Panc1 (cell line): ENCODE results near the gene TSPAN17. TPM values are rescaled to one million over a fixed set of nuclear protein-coding genes. Genes with fewer than 3 reads are reported as not detected.

Experiments used
- ATAC-seq: fragments of 200-7000 bp; cut with Tn5 transposase; 2 replicates; pipeline ENCODE4 v1.9.1; 2020; ENCODE audit warnings: mild to moderate bottlenecking, moderate library complexity
- BruUV-seq: library from RNA; stranded (reverse); fragments of 400-500 nt; replicated peaks from 2 replicates; lab custom pipeline; 2021; lab: Mats Ljungman, UMichigan
- CTCF ChIA-PET: fragments of 300-600 bp; sonication (Branson Sonifier 250); formaldehyde crosslinking; loops from one replicate; lab custom pipeline; 2022; ENCODE audit warnings: antibody characterized with exemption; lab: Charles Lee
- POLR2A ChIA-PET: fragments of 300-600 bp; sonication (Branson Sonifier 250); formaldehyde crosslinking; loops from one replicate; lab custom pipeline; 2022; ENCODE audit warnings: antibody characterized with exemption; lab: Charles Lee
- DNase-seq: peaks from one replicate; pipeline ENCODE4 v3.0.0-alpha.2; 2010; ENCODE audit warnings: low read depth, low spot score
- H3K27ac ChIP-seq: 2 replicates; pipeline ENCODE4 v1.5.1; 2011; ENCODE audit warnings: mild to moderate bottlenecking, low read length, inconsistent platforms
- H3K27me3 ChIP-seq: fragments of 200-500 bp; sonication (Bioruptor generic); 2 replicates; pipeline ENCODE4 v1.6.0; 2014; ENCODE audit warnings: low read length, inconsistent platforms; ENCODE audit not compliant: control insufficient read depth, insufficient read depth
- H3K36me3 ChIP-seq: fragments of 200-500 bp; sonication (Bioruptor generic); 2 replicates; pipeline ENCODE4 v1.5.1; 2014; ENCODE audit warnings: inconsistent platforms, mild to moderate bottlenecking, low read length, moderate library complexity; ENCODE audit not compliant: control insufficient read depth, insufficient read depth
- H3K4me1 ChIP-seq: 2 replicates; pipeline ENCODE4 v1.5.1; 2011; ENCODE audit warnings: inconsistent platforms, mild to moderate bottlenecking, low read length, moderate library complexity; ENCODE audit not compliant: control insufficient read depth, insufficient read depth
- H3K4me3 ChIP-seq, 2 experiments: 2 replicates each; pipeline ENCODE4 v1.5.1; 2011 to 2012; ENCODE audit warnings: low read depth in 2 of 2, low read length in 2 of 2, mild to moderate bottlenecking in 2 of 2, inconsistent platforms in 1 of 2, moderate library complexity in 1 of 2
- H3K9me3 ChIP-seq: fragments of 200-500 bp; sonication (Bioruptor generic); 2 replicates; pipeline ENCODE4 v1.5.1; 2014; ENCODE audit warnings: low read depth, mild to moderate bottlenecking, inconsistent platforms, low read length, moderate library complexity; ENCODE audit not compliant: control insufficient read depth, insufficient read depth
- POLR2AphosphoS5 ChIP-seq: IDR thresholded peaks from 2 replicates; pipeline ENCODE4 v1.6.1; 2012; ENCODE audit warnings: mild to moderate bottlenecking, low read depth, low read length, moderate library complexity
- SIN3A ChIP-seq: IDR thresholded peaks from 2 replicates; pipeline ENCODE4 v1.6.1; 2012; ENCODE audit warnings: low read depth, mild to moderate bottlenecking, low read length, moderate library complexity, borderline replicate concordance; ENCODE audit not compliant: insufficient read depth
- TCF7L2 ChIP-seq: IDR thresholded peaks from 2 replicates; pipeline ENCODE4 v1.6.1; 2011; ENCODE audit warnings: mild to moderate bottlenecking, low read depth, low read length, inconsistent platforms
- in situ Hi-C: cut with HindIII; loops from 2 replicates; pipeline ENCODE4 v1.10.0; 2016; ENCODE audit warnings: low sequenced_read_pairs, low pct_unique_long_range_greater_than_20kb
- intact Hi-C: fragments of 100-400 bp; cut with micrococcal nuclease; formaldehyde crosslinking; loops from one replicate; pipeline ENCODE4 v1.10.0; 2022; ENCODE audit not compliant: unreplicated experiment
- total RNA-seq: library from RNA; stranded (reverse); gene quantifications from one replicate; pipeline ENCODE4 v1.2.1, GENCODE V29; 2021; ENCODE audit not compliant: unreplicated experiment
- TF ChIP-seq, protein P1 (sequence below), 2 experiments: IDR thresholded peaks; 2 replicates each; pipeline ENCODE4 v1.6.1; 2011 to 2012; ENCODE audit warnings: low read depth in 2 of 2, control low read depth in 1 of 2, low read length in 1 of 2, mild to moderate bottlenecking in 1 of 2, moderate library complexity in 1 of 2; ENCODE audit not compliant: insufficient read depth in 1 of 2
- TF ChIP-seq, protein P2 (sequence below): fragments of 450-650 bp; IDR thresholded peaks from 2 replicates; pipeline ENCODE4 v1.5.1; 2017; ENCODE audit warnings: mild to moderate bottlenecking

TSPAN17 gene
- total RNA-seq, 1 experiment from 2014 or later: 64.7 TPM

- ChIA-PET POLR2A (no interaction called here), CTCF (no interaction called here)
- BruUV-seq: no TSS peak
- no peaks in the 10 kb centered on the region for H3K27me3 ChIP-seq
- intact Hi-C loops (no loop called here), in situ Hi-C loops (no loop called here)
- DNase-seq: no peak
- peak overlapping the region; percentile 60; the same call in 1 of the 2 replicates for H3K27ac ChIP-seq
- no peaks in the 10 kb centered on the region for H3K36me3 ChIP-seq
- peaks cover 12% of the 10 kb centered on the region; the same call in 1 of the 2 replicates for H3K4me1 ChIP-seq
- H3K4me3 ChIP-seq: peak overlapping the region; percentile 67 to 68
- no peaks in the 10 kb centered on the region for H3K9me3 ChIP-seq
- peak; percentile 43 for ATAC-seq
- TF ChIP-seq, protein P1, sequence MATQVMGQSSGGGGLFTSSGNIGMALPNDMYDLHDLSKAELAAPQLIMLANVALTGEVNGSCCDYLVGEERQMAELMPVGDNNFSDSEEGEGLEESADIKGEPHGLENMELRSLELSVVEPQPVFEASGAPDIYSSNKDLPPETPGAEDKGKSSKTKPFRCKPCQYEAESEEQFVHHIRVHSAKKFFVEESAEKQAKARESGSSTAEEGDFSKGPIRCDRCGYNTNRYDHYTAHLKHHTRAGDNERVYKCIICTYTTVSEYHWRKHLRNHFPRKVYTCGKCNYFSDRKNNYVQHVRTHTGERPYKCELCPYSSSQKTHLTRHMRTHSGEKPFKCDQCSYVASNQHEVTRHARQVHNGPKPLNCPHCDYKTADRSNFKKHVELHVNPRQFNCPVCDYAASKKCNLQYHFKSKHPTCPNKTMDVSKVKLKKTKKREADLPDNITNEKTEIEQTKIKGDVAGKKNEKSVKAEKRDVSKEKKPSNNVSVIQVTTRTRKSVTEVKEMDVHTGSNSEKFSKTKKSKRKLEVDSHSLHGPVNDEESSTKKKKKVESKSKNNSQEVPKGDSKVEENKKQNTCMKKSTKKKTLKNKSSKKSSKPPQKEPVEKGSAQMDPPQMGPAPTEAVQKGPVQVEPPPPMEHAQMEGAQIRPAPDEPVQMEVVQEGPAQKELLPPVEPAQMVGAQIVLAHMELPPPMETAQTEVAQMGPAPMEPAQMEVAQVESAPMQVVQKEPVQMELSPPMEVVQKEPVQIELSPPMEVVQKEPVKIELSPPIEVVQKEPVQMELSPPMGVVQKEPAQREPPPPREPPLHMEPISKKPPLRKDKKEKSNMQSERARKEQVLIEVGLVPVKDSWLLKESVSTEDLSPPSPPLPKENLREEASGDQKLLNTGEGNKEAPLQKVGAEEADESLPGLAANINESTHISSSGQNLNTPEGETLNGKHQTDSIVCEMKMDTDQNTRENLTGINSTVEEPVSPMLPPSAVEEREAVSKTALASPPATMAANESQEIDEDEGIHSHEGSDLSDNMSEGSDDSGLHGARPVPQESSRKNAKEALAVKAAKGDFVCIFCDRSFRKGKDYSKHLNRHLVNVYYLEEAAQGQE (IDR thresholded peaks at IDR 0.05; ENCODE audit: insufficient read depth in 1 of 2, low read depth in 2 of 2, low read length in 1 of 2): 0 out of 4 replicates have a peak, but pooled peaks of 1 of the 2 experiments have one; percentile 67
- no peak for TF ChIP-seq SIN3A
These were observed 36.9 kb upstream of the TSPAN17 start for GRCh38 chr5:176610435-176610773.

- in situ Hi-C loops (no loop called here), intact Hi-C loops (no loop called here)
- ChIA-PET CTCF (no interaction called here), POLR2A (no interaction called here)
- no TSS peak for BruUV-seq
- no peak overlapping the region for H3K4me3 ChIP-seq
- H3K4me1 ChIP-seq: peaks cover 12% of the 10 kb centered on the region; the same call in 1 of the 2 replicates
- no peaks in the 10 kb centered on the region for H3K36me3 ChIP-seq
- DNase-seq (no peak), ATAC-seq (no peak)
- no peaks in the 10 kb centered on the region for H3K27me3 ChIP-seq
- no peak overlapping the region for H3K27ac ChIP-seq
- no peaks in the 10 kb centered on the region for H3K9me3 ChIP-seq
- TF ChIP-seq, protein P1 (IDR thresholded peaks at IDR 0.05; ENCODE audit: insufficient read depth in 1 of 2, low read depth in 2 of 2, low read length in 1 of 2): peak; percentile 97 to 98
- TF ChIP-seq SIN3A (0 out of 2 replicates have a peak, but pooled peaks have one; percentile 51), TCF7L2 (no peak), POLR2AphosphoS5 (no peak)
- TF ChIP-seq, protein P2, sequence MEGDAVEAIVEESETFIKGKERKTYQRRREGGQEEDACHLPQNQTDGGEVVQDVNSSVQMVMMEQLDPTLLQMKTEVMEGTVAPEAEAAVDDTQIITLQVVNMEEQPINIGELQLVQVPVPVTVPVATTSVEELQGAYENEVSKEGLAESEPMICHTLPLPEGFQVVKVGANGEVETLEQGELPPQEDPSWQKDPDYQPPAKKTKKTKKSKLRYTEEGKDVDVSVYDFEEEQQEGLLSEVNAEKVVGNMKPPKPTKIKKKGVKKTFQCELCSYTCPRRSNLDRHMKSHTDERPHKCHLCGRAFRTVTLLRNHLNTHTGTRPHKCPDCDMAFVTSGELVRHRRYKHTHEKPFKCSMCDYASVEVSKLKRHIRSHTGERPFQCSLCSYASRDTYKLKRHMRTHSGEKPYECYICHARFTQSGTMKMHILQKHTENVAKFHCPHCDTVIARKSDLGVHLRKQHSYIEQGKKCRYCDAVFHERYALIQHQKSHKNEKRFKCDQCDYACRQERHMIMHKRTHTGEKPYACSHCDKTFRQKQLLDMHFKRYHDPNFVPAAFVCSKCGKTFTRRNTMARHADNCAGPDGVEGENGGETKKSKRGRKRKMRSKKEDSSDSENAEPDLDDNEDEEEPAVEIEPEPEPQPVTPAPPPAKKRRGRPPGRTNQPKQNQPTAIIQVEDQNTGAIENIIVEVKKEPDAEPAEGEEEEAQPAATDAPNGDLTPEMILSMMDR: no peak
These were observed 35.8 kb upstream of the TSPAN17 start for GRCh38 chr5:176611435-176611834.
